Mesenchymal stem cell (in vitro differentiated cells and primary cell): Measurements from ENCODE around the gene APBB3. TPM values are rescaled to one million over a fixed set of nuclear protein-coding genes. Genes with fewer than 3 reads are reported as not detected.
A peak's percentile ranks its signal among the peaks of the same experiment; 100 is the strongest.

Source experiments
- DNase-seq: peaks from one replicate; pipeline ENCODE4 v3.0.0-alpha.2; 2013
- H2AFZ ChIP-seq: one replicate; pipeline ENCODE4 v1.6.1; 2013; ENCODE audit warnings: low read depth, mild to moderate bottlenecking, control low read depth, inconsistent platforms, low read length, moderate library complexity
- H2AK5ac ChIP-seq: 2 replicates; pipeline ENCODE4 v1.6.1; 2013; ENCODE audit warnings: low read length, moderate library complexity, mild to moderate bottlenecking, inconsistent platforms; ENCODE audit not compliant: severe bottlenecking
- H2BK120ac ChIP-seq: one replicate; pipeline ENCODE4 v1.6.1; 2013; ENCODE audit warnings: low read depth, mild to moderate bottlenecking, inconsistent platforms, low read length, moderate library complexity
- H2BK12ac ChIP-seq, 2 experiments: one replicate each; pipeline ENCODE4 v1.6.1; 2013; ENCODE audit warnings: inconsistent platforms in 2 of 2, low read length in 2 of 2, mild to moderate bottlenecking in 2 of 2, moderate library complexity in 2 of 2, control low read depth in 1 of 2
- H2BK15ac ChIP-seq: one replicate; pipeline ENCODE4 v1.6.1; 2013; ENCODE audit warnings: mild to moderate bottlenecking, low read depth, inconsistent platforms; ENCODE audit not compliant: poor library complexity, severe bottlenecking
- H2BK5ac ChIP-seq: 2 replicates; pipeline ENCODE4 v1.6.1; 2013; ENCODE audit warnings: low read depth, mild to moderate bottlenecking, low read length, control low read depth, inconsistent platforms; ENCODE audit not compliant: poor library complexity, severe bottlenecking
- H3K14ac ChIP-seq, 2 experiments: one replicate each; pipeline ENCODE4 v1.6.1; 2013; ENCODE audit warnings: inconsistent platforms in 2 of 2, low read length in 2 of 2, control low read depth in 1 of 2, mild to moderate bottlenecking in 1 of 2, moderate library complexity in 1 of 2
- H3K18ac ChIP-seq, 2 experiments: one replicate each; pipeline ENCODE4 v1.6.1; 2013; ENCODE audit warnings: inconsistent platforms in 2 of 2, low read length in 2 of 2, control low read depth in 1 of 2, low read depth in 1 of 2, mild to moderate bottlenecking in 1 of 2
- H3K23ac ChIP-seq, 2 experiments: one replicate each; pipeline ENCODE4 v1.6.1; 2013; ENCODE audit warnings: inconsistent platforms in 2 of 2, low read length in 2 of 2, mild to moderate bottlenecking in 2 of 2, moderate library complexity in 2 of 2, control low read depth in 1 of 2
- H3K27ac ChIP-seq: 2 replicates; pipeline ENCODE4 v1.5.1; 2013; ENCODE audit warnings: mild to moderate bottlenecking, moderate library complexity, low read length, control low read depth, inconsistent platforms; ENCODE audit not compliant: poor library complexity, severe bottlenecking
- H3K27me3 ChIP-seq, 2 experiments: 2 replicates each; pipeline versions ENCODE4 v1.6.1 to v1.7.0; 2013; ENCODE audit warnings: low read length in 2 of 2, mild to moderate bottlenecking in 2 of 2, moderate library complexity in 2 of 2, control low read depth in 1 of 2, inconsistent platforms in 1 of 2; ENCODE audit not compliant: control insufficient read depth in 1 of 2, insufficient read depth in 1 of 2
- H3K36me3 ChIP-seq, 2 experiments: 2 replicates each; pipeline versions ENCODE4 v1.6.1 to v1.7.0; 2013; ENCODE audit warnings: low read length in 2 of 2, control low read depth in 1 of 2, inconsistent platforms in 1 of 2, low read depth in 1 of 2, mild to moderate bottlenecking in 1 of 2; ENCODE audit not compliant: insufficient read depth in 2 of 2, control insufficient read depth in 1 of 2
- H3K4ac ChIP-seq, 2 experiments: one replicate each; pipeline ENCODE4 v1.6.1; 2013; ENCODE audit warnings: inconsistent platforms in 2 of 2, low read length in 2 of 2, mild to moderate bottlenecking in 2 of 2, moderate library complexity in 2 of 2, control low read depth in 1 of 2, low read depth in 1 of 2
- H3K4me1 ChIP-seq: 2 replicates; pipeline ENCODE4 v1.6.1; 2013; ENCODE audit warnings: low read depth, low read length, control low read depth; ENCODE audit not compliant: control insufficient read depth, insufficient read depth
- H3K4me2 ChIP-seq: 2 replicates; pipeline ENCODE4 v1.6.1; 2013; ENCODE audit warnings: low read length, mild to moderate bottlenecking, inconsistent platforms; ENCODE audit not compliant: poor library complexity, severe bottlenecking
- H3K4me3 ChIP-seq, 2 experiments: 2 replicates each; pipeline versions ENCODE4 v1.5.1 to v1.7.0; 2013; ENCODE audit warnings: low read length in 2 of 2, mild to moderate bottlenecking in 2 of 2, control low read depth in 1 of 2, low read depth in 1 of 2; ENCODE audit not compliant: insufficient read depth in 1 of 2
- H3K79me1 ChIP-seq: replicated peaks from 2 replicates; pipeline ENCODE4 v1.6.1; 2013; ENCODE audit warnings: mild to moderate bottlenecking, control low read depth, low read length, inconsistent platforms; ENCODE audit not compliant: poor library complexity, severe bottlenecking
- H3K9ac ChIP-seq: 2 replicates; pipeline ENCODE4 v1.7.0; 2013; ENCODE audit warnings: mild to moderate bottlenecking, low read length, moderate library complexity
- H3K9me3 ChIP-seq: 2 replicates; pipeline ENCODE4 v1.7.0; 2013; ENCODE audit warnings: mild to moderate bottlenecking, low read length; ENCODE audit not compliant: control insufficient read depth
- H4K8ac ChIP-seq: one replicate; pipeline ENCODE4 v1.6.1; 2013; ENCODE audit warnings: inconsistent platforms, mild to moderate bottlenecking, low read length, moderate library complexity
- H4K91ac ChIP-seq: one replicate; pipeline ENCODE4 v1.6.1; 2013; ENCODE audit warnings: mild to moderate bottlenecking, low read length, inconsistent platforms
- WGBS: methylation state at CpG from one replicate; pipeline ENCODE4 v1.1.7; 2013; ENCODE audit warnings: mixed read lengths; 5-methylcytosine and 5-hydroxymethylcytosine counted together
- polyA plus RNA-seq, 2 experiments: library from polyadenylated mRNA; stranded (reverse); fragments of 200-250 nt; gene quantifications; one replicate each; pipeline ENCODE4 v1.2.3, GENCODE V29; 2013

APBB3 gene, protein sequence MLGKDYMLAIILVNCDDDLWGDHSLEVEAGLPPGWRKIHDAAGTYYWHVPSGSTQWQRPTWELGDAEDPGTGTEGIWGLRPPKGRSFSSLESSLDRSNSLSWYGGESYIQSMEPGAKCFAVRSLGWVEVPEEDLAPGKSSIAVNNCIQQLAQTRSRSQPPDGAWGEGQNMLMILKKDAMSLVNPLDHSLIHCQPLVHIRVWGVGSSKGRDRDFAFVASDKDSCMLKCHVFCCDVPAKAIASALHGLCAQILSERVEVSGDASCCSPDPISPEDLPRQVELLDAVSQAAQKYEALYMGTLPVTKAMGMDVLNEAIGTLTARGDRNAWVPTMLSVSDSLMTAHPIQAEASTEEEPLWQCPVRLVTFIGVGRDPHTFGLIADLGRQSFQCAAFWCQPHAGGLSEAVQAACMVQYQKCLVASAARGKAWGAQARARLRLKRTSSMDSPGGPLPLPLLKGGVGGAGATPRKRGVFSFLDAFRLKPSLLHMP
- 9.6 TPM for polyA plus RNA-seq (2013, experiment 1 of 2)
- 9.5 TPM for polyA plus RNA-seq (2013, experiment 2 of 2)

DNA sequence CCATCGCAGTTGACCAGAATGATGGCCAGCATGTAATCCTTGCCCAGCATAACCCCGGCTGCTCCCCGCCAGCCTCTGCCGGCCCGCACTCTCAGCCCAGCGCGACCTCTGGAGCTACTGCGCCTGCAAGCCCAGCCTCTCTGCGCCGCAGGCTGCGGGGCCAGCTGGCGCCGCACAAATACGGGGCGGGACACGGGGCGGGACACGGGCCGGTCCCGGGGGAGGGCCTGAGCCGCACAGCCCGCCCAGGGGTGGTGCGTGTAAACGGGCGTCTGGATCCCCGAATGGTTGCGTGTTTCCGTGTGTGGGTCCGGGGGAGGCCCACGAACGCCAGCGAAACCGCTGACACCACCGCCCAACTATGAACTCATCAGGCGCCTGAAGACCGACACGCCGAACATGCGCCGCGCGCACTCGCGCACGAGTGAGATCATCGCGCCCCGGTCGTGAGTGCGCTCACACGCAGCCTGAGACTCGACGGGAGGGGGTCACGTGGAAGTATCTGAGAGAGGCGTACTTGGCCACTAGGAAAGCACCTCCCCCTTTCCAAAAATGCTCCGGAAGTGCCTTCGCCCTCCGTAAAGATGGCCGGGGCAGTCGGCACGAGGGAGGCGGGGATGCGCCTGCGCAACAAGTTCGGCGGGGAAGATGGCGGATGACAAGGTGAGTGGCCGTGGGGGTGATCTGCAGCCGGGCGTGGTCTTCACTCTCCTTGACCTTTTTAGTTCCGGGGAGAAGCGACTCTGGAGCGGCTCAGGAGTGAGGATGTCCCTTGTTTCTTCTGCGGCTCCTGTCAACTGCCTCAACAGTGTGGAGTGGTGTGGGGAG is at the start of gene APBB3, which contains the start of gene SLC35A4:
TSS of gene APBB3 (minus strand) at position 403 of the 828 bp plus-strand sequence. CDS start at position 50, 353 bp downstream.
TSS of gene SLC35A4 (plus strand) at position 633 of the 828 bp plus-strand sequence. CDS start 2,342 bp downstream, outside the sequence.
- H3K4me2 ChIP-seq, result peak within 1 kb of the TSS; percentile 81
- H2BK120ac ChIP-seq, result peak within 1 kb of the TSS; percentile 24
- H3K4ac ChIP-seq, result peak within 1 kb of the TSS; percentile 41 to 93
- peak within 1 kb of the TSS; percentile 78 to 89 for H3K4me3 ChIP-seq
- H2BK12ac ChIP-seq, result peak within 1 kb of the TSS; percentile 7 to 25
- H4K91ac ChIP-seq, result peak within 1 kb of the TSS; percentile 64
- H2AK5ac ChIP-seq, result peak within 1 kb of the TSS; percentile 33
- peak within 1 kb of the TSS in 1 of 2 experiments; percentile 68 for H3K23ac ChIP-seq
- peaks cover 51% of the 10 kb centered on the region for H3K79me1 ChIP-seq
- peak within 1 kb of the TSS; percentile 44 for H2BK15ac ChIP-seq
- H3K4me1 ChIP-seq, result peaks cover 30% of the 10 kb centered on the region
- H4K8ac ChIP-seq, result peak within 1 kb of the TSS; percentile 93
- peaks cover 48 to 60% of the 10 kb centered on the region in 2 experiments for H3K36me3 ChIP-seq
- peak; percentile 99 for DNase-seq
- peak within 1 kb of the TSS; percentile 72 for H2AFZ ChIP-seq
- H3K9ac ChIP-seq, result peak within 1 kb of the TSS; percentile 95
- no peak within 1 kb of the TSS for H2BK5ac ChIP-seq
- H3K9me3 ChIP-seq, result no peaks in the 10 kb centered on the region
- WGBS, result under 1% methylated on average over 50 of the region's 74 CpGs
- H3K27me3 ChIP-seq, result no peaks in the 10 kb centered on the region
- H3K18ac ChIP-seq, result peak within 1 kb of the TSS; percentile 81 to 88
- peak within 1 kb of the TSS; percentile 77 for H3K27ac ChIP-seq
- peak within 1 kb of the TSS in 1 of 2 experiments; percentile 88 for H3K14ac ChIP-seq

DNA sequence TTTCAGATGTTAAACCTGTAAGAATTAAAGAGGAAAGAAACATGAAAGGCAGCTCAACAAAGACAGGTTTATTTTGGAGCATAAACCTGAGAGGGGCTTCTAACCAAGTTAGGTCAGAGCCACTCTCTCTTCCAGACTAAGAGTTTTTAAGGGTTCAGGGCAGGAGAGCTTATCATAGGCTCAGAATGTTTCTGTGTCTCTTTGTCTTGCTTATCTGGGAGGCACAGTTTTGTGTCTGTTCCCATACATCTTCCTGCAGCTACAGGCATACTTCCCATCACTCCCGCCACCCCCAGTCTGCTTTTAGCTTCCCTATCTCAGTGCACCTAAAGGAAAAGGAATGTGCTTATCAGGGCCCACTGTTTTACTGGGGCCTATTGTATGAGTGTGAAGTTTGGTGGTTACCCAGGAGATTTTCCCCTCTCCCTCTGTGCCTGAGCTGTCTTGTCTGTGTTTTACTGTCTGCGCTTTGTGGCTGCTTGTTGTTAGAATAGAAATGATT is 46.7 kb upstream of the APBB3 start:
- Histone ChIP-seq H3K14ac (no peak overlapping the region), H4K8ac (no peak overlapping the region), H3K79me1 (no peaks in the 10 kb centered on the region), H3K27ac (no peak overlapping the region), H3K4ac (no peak overlapping the region), H3K23ac (no peak overlapping the region), H3K4me2 (no peak overlapping the region), H3K18ac (no peak overlapping the region), H2BK5ac (no peak overlapping the region), H3K27me3 (peaks cover 0 to 5% of the 10 kb centered on the region in 2 experiments), H2BK15ac (no peak overlapping the region), H3K4me1 (no peaks in the 10 kb centered on the region), H3K9ac (peak overlapping the region; percentile 14), H2BK120ac (no peak overlapping the region), H2BK12ac (no peak overlapping the region), H2AFZ (no peak overlapping the region), H3K9me3 (no peaks in the 10 kb centered on the region), H2AK5ac (no peak overlapping the region), H3K36me3 (no peaks in the 10 kb centered on the region), H4K91ac (no peak overlapping the region), H3K4me3 (no peak overlapping the region)
- DNase-seq, result no peak
- WGBS, result 75% methylated on average over 1 of the region's 2 CpGs

DNA sequence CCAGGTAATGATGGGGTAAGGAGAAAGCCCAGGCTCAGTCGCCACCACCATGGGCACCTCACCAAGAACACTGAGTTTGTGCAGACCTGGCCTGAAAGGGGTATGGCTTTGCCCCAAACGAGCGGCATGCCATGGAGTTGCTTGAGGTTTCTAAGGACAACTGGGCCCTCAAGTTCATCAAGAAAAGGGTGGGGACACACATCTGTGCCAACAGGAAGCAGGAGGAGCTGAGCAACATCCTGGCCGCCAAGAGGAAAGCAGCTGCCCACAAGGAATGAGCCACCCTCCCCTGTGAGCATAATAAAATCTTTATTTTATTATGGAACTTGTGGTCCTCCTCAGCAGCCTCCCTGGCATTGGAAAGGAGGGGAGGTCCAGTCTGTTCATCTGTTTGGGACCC is 44.7 kb upstream of the APBB3 start:
- H3K4me2 ChIP-seq, result no peak overlapping the region
- H3K4ac ChIP-seq, result no peak overlapping the region
- DNase-seq, result no peak
- no peak overlapping the region for H2BK5ac ChIP-seq
- no peaks in the 10 kb centered on the region for H3K9me3 ChIP-seq
- H2AK5ac ChIP-seq, result no peak overlapping the region
- no peak overlapping the region for H2BK120ac ChIP-seq
- no peak overlapping the region for H3K9ac ChIP-seq
- no peak overlapping the region for H4K8ac ChIP-seq
- H3K4me3 ChIP-seq, result no peak overlapping the region
- H2BK12ac ChIP-seq, result no peak overlapping the region
- H3K27me3 ChIP-seq, result peaks cover 0 to 5% of the 10 kb centered on the region in 2 experiments
- H3K18ac ChIP-seq, result no peak overlapping the region
- no peak overlapping the region for H3K23ac ChIP-seq
- no peak overlapping the region for H2BK15ac ChIP-seq
- H3K14ac ChIP-seq, result no peak overlapping the region
- H3K79me1 ChIP-seq, result no peaks in the 10 kb centered on the region
- 78% methylated on average over 4 of the region's 4 CpGs for WGBS
- H2AFZ ChIP-seq, result no peak overlapping the region
- H4K91ac ChIP-seq, result no peak overlapping the region
- H3K27ac ChIP-seq, result no peak overlapping the region
- no peaks in the 10 kb centered on the region for H3K36me3 ChIP-seq
- no peaks in the 10 kb centered on the region for H3K4me1 ChIP-seq
